ENCODE measurements around the gene TXNDC11.

Gene TXNDC11

GRCh38 chr16:11688520-11688886, 54.2 kb downstream of the TXNDC11 start:
- DNase-seq (ENCODE audit: low read depth) = no peak

GRCh38 chr16:11687601-11688519, 54.8 kb downstream of the TXNDC11 start:
- no peak for DNase-seq (ENCODE audit: low read depth)

- DNase-seq (ENCODE audit: low read depth) = no peak
Measured at GRCh38 chr16:11686713-11687380, 55.8 kb downstream of the TXNDC11 start.

- no peak for DNase-seq (ENCODE audit: low read depth)
Measured at GRCh38 chr16:11685844-11686618, 56.6 kb downstream of the TXNDC11 start.

GRCh38 chr16:11684231-11685025, 58.2 kb downstream of the TXNDC11 start:
- no peak for DNase-seq (ENCODE audit: low read depth)

GRCh38 chr16:11683145-11683544, 59.5 kb downstream of the TXNDC11 start:
- no peak for DNase-seq (ENCODE audit: low read depth)

- DNase-seq (ENCODE audit: low read depth) = no peak
Measured at GRCh38 chr16:11682655-11683096, 60.0 kb downstream of the TXNDC11 start.

GRCh38 chr16:11681976-11682654, 60.5 kb downstream of the TXNDC11 start:
- DNase-seq (ENCODE audit: low read depth) = no peak

- DNase-seq (ENCODE audit: low read depth) = no peak
Measured at GRCh38 chr16:11681556-11681955, 61.1 kb downstream of the TXNDC11 start.

- no peak for DNase-seq (ENCODE audit: low read depth)
Measured at GRCh38 chr16:11679941-11680911, 62.4 kb downstream of the TXNDC11 start.

GRCh38 chr16:11679250-11679649, 63.4 kb downstream of the TXNDC11 start:
- no peak for DNase-seq (ENCODE audit: low read depth)

- DNase-seq (ENCODE audit: low read depth) = no peak
Measured at GRCh38 chr16:11677959-11678881, 64.4 kb downstream of the TXNDC11 start.

GRCh38 chr16:11677451-11677951, 65.2 kb downstream of the TXNDC11 start:
- no peak for DNase-seq (ENCODE audit: low read depth)

- no peak for DNase-seq (ENCODE audit: low read depth)
Measured at GRCh38 chr16:11676799-11677198, 65.9 kb downstream of the TXNDC11 start.

GRCh38 chr16:11675561-11676511, 66.8 kb downstream of the TXNDC11 start:
- no peak for DNase-seq (ENCODE audit: low read depth)

- DNase-seq (ENCODE audit: low read depth) = no peak
Measured at GRCh38 chr16:11674818-11675560, 67.7 kb downstream of the TXNDC11 start.
